Urinary bladder (tissue), 4 donors: ENCODE measurements around the gene HUS1. TPM values are rescaled to one million over a fixed set of nuclear protein-coding genes. Genes with fewer than 3 reads are reported as not detected.
A peak's percentile ranks its signal among the peaks of the same experiment; 100 is the strongest.
"Not testable (repeated sequence)": the region's sequence is repeated elsewhere in the genome, so short reads cannot be mapped to it uniquely, and the experiment has no call there.

Experiments
- DNase-seq: peaks from one replicate; pipeline ENCODE4 v3.0.0-alpha.2; 2015; ENCODE audit errors: extremely low spot score
- H3K27ac ChIP-seq: one replicate; pipeline ENCODE4 v1.5.1; 2013; ENCODE audit warnings: low read depth, mild to moderate bottlenecking, moderate library complexity
- H3K36me3 ChIP-seq: one replicate; pipeline ENCODE4 v1.6.1; 2013; ENCODE audit warnings: mild to moderate bottlenecking, moderate library complexity; ENCODE audit not compliant: insufficient read depth
- H3K4me1 ChIP-seq: one replicate; pipeline ENCODE4 v1.6.1; 2013; ENCODE audit warnings: mild to moderate bottlenecking, moderate library complexity; ENCODE audit not compliant: insufficient read depth
- H3K4me3 ChIP-seq: one replicate; pipeline ENCODE4 v1.5.1; 2013; ENCODE audit warnings: low read depth, low read length
- WGBS: extraction: QIAGEN DNeasy Blood & Tissue Kit; methylation state at CpG from one replicate; pipeline ENCODE4 v1.1.7; 2013; 5-methylcytosine and 5-hydroxymethylcytosine counted together
- polyA plus RNA-seq: library from polyadenylated mRNA; stranded (reverse); fragments of 200-250 nt; gene quantifications from one replicate; pipeline ENCODE4 v1.2.3, GENCODE V29; 2013
- total RNA-seq: library from RNA; depleted of rRNA; stranded (reverse); fragments of >200 nt; gene quantifications from one replicate; pipeline ENCODE4 v1.2.3, GENCODE V29; 2014
- donor health status: healthy with polysubstance abuse.
- donor health status: healthy.

HUS1 gene
- total and polyA plus RNA-seq, 2 donors: 9.2 to 16.8 TPM

DNA sequence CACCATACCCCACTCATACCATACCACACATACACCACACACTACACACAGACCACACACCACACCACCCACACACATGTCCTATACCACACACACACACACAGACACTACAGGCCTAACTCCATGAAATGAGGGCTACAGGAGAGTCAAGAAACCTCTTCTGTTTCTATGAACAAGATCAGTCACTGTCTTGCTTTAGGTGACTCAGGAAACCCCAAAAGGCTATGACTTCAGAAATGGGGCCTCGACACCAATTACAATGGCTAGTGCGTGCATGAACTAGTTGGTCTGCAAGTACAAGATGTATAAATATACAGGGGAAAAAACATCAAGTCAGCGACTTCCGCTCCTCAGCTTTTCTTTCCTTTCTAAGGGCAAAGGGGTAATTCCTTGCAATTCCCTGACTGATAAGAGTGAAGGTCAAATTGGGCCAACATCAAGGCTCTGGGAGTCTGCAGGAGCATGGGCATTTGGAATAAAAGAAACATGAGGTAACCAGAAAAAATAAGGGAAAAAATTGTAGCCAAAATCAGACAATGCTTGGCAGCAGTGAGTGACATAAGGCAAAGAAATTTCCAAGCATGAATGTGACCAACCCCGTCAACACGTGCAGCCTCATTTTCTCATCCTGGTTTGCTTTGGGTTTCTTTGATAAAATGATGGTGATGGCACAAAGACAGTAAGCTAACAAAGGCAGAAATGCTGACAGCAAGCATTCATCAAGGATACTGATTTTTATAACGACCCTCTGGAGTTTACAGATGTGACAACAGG, 32.6 kb downstream of the HUS1 start:
- Histone ChIP-seq H3K27ac (no peak overlapping the region), H3K4me1 (no peaks in the 10 kb centered on the region), H3K4me3 (no peak overlapping the region), H3K36me3 (no peaks in the 10 kb centered on the region)
- WGBS: 79% methylated on average over 7 of the region's 7 CpGs
- no peak for DNase-seq

DNA sequence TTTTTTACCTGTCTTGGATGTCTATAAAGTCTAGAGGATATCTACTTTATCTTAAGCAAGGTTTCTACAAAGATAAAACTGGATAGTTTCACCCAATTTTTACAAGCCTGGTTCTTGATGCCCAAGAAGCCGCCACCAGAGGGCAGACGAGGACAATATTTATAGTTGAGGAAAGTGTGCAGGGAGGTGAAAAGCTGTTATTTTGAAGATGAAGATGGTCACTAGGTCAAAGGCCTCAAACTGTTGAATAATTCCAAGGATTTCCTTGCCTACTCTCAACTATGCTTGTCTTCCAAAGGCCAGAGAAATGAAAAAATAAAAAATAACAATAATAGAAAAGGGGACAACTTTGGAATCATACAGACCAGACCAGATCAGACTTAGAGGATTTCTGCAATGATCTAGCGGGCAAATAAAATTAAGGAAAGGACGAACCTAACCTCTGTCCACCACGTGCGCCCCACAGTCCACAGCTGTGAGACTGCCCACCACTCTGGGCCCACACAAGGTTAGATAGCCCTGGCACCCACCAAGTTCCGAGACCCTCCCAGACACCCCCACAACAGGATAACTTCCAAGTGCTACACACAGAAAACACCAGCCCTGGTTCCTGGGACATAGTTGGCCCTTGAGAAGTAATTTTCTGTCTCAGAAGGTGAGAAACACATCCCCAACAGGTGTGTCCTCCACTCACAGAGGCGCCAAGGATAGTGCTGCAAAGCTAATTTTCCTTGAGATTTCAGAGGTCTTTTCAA, 34.0 kb downstream of the HUS1 start:
- Histone ChIP-seq H3K4me3 (no peak overlapping the region), H3K27ac (no peak overlapping the region), H3K4me1 (no peaks in the 10 kb centered on the region), H3K36me3 (no peaks in the 10 kb centered on the region)
- peak; percentile 40 for DNase-seq
- WGBS: 47% methylated on average over 8 of the region's 8 CpGs

DNA sequence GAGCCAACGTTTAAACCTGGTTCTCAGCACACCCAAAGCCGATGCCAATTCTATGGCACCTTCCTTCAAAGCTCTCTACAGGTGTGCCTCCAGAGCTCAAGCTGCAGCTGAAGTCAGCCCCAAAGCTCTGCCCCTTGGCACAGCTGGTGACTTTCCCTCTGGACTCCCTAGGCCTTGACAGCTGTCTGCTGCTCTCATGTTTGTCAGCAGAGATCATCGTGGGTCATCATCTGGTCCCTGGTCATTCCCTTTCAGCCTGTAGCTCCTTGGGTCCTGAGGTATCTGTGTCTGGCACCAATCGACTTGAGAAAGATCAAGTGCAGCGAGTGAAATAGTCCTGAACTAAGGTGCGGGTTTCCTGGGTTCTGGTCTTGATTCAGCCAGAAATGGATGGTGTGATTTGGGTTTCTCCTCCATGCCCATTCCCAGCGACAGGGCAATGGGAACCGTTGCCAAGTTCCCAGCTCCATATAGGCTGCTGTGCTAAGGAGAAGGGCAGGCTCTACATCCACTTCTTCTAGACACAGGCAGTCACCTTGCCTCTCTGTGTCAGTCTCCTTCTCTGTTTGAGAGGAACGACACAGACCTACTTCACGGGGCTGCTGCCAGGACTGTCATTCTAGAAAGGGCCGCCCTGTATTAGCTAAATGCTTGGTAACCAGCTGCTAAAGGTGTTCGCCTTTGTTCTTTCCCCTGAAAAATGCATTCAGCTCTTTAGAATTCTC, 34.7 kb downstream of the HUS1 start:
- no peak for DNase-seq
- H3K27ac ChIP-seq: no peak overlapping the region
- 77% methylated on average over 12 of the region's 12 CpGs for WGBS
- H3K36me3 ChIP-seq: no peaks in the 10 kb centered on the region
- H3K4me1 ChIP-seq: no peaks in the 10 kb centered on the region
- no peak overlapping the region for H3K4me3 ChIP-seq

DNA sequence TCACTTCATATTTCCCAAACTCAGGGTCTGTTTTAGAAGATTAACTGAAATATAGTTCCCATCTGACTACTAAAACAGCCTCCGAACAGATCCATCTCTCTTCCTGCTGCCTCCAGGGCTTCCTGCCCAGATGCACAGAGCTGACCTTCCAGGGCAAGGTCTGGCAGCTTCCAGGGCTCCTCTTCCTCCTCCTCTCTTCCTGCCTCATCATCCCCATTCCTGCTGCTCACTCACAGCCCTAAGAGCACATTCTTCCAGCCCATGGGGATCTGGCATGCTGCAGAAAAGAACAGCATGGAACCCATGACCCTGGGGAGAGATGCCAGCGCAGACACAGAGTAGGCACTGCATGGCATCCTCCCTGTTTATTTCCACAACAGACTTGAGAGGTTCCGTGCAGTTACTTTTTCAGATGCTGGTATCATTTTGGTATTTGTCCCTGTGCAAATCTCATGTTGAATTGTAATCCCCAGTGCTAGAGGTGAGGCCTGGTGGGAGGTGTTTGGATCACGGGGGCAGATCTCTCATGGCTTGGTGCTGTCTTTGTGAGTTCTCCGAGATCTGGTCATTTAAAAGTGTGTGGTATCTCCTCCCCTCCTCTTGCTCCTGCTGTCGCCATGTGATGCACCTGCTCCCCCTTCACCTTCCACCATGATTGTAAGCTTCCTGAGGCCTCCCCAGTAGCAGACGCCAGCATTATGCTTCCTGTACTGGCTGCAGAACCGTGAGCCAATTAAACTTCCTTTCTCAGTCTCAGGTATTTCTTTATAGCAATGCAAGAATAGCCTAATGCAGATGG, 35.5 kb downstream of the HUS1 start:
- no peak overlapping the region for H3K27ac ChIP-seq
- 89% methylated on average over 8 of the region's 8 CpGs for whole genome bisulfite sequencing

DNA sequence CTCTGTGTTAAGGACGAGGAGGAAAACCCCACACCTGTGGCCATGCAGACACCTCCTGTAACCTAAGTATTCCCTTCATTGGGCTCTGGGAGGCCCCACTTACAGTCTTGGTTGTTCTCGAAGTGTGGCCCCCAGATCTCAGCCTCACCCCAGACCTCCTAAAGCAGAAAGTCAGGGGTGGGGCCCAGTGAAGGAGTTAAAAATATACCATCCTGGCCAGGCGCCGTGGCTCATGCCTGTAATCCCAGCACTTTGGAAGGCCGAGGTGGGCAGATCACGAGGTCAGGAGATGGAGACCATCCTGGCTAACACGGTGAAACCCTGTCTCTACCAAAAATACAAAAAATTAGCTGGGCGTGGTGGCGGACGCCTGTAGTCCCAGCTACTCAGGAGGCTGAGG, 36.8 kb downstream of the HUS1 start:
- not testable (repeated sequence) for H3K4me1 ChIP-seq, DNase-seq, H3K4me3 ChIP-seq, H3K27ac ChIP-seq, H3K36me3 ChIP-seq
- 77% methylated on average over 10 of the region's 10 CpGs for WGBS

More for the DNA sequence above, 35.5 kb downstream of the HUS1 start:
- DNase-seq: no peak
- no peaks in the 10 kb centered on the region for H3K36me3 ChIP-seq
- H3K4me3 ChIP-seq: no peak overlapping the region
- H3K4me1 ChIP-seq: no peaks in the 10 kb centered on the region

DNA sequence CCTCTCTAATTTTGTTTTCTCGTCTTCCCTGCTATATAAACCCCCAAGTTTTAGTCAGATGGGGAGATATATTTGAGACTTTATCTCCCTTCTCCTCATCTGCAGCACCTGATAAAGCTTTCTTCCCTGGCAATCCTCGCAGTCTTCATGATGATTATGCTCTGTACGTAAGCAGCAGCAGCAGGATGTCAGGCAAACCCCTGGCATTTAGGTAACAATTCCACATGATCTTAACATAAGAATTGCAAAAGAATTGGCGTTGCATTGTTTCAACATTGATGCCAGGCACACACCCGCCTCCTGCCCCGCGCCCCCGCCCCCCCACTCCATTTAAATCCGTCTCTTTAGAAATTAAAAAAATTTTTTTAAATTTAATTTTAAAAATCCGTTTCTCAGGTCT, 37.3 kb downstream of the HUS1 start:
- Histone ChIP-seq H3K4me3 (no peak overlapping the region), H3K4me1 (no peaks in the 10 kb centered on the region), H3K36me3 (no peaks in the 10 kb centered on the region), H3K27ac (peak overlapping the region; percentile 27)
- no peak for DNase-seq
- 87% methylated on average over 10 of the region's 10 CpGs for WGBS

DNA sequence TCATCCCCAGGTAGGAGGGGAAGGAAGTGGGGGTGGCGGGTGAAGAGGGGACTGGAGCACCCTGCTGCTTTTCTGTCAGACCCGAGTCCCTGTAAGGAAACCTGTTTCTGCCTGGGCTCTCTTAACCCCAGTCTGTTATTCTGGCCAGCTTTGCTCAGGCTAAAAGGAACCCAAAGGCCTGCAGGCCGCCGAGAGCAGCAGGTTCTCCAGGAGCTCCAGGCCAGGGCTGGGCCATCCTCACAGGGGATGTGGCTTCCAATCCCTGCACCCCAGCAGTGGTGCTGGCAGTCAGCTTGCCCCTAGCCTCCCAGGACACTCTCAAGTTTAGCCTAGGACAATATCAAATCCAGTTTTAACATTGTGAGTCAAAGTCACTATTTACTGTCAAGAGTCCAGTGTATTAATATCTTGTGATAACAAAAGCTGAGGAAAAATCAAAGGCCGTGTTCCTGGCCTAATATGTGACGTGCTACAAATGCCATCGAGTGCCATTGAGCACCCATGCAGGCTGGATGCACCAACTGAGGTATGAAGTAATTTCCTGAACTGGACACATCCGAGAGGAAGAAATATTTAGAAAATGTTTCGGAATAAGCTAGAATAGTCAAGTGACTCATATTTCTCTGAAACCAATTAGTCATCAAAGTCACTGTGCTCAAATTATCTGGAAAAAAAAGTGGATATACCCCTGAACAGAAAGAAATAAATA, 38.1 kb downstream of the HUS1 start:
- no peaks in the 10 kb centered on the region for H3K4me1 ChIP-seq
- H3K4me3 ChIP-seq: no peak overlapping the region
- no peak for DNase-seq
- H3K27ac ChIP-seq: no peak overlapping the region
- 64% methylated on average over 9 of the region's 9 CpGs for WGBS
- no peaks in the 10 kb centered on the region for H3K36me3 ChIP-seq

DNA sequence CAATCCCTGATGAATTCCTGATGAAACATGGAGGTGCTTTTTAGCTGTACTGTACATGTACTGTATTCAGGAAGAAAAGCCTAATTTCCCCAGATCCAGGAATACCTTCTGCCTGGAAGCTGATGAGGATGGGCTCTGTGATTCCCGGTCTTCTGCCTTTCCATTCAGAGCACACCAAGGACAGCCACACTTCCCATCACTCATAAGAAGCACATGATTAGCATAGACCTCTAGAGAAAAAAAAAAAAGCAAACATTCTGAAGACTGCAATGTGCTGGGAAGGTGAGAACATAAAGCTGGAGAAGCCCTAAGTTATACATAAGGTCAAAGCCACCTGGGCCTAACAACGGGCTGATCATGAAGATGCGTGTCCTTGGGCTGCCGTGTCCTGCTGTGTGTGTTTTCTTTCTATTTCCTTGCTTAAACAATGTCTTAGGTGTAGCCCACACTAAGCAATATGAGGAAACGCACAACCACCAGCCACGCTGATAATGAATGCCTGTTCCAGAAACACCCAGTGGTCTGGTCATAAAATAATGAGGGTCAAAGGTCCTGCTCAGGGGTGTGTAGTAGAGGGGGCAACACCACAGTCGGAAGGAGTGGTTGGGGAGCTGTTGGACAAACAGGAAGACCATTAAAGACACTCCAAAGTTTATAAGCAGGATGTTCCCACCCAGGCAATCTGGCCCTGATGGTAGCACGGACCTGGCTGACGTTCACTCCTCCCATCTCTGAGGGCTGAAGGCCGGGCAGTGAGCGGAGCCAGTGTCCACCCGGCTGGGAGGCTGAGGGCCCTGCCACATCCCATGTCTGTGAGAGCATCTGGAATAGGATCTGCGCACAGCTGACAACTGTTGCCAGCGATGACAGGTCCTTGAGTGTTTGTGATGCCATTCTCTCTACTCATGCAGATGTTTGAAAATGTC, 39.1 kb downstream of the HUS1 start:
- H3K36me3 ChIP-seq: no peaks in the 10 kb centered on the region
- 69% methylated on average over 14 of the region's 14 CpGs for WGBS
- no peak overlapping the region for H3K27ac ChIP-seq
- H3K4me3 ChIP-seq: no peak overlapping the region
- H3K4me1 ChIP-seq: no peaks in the 10 kb centered on the region
- DNase-seq: no peak

DNA sequence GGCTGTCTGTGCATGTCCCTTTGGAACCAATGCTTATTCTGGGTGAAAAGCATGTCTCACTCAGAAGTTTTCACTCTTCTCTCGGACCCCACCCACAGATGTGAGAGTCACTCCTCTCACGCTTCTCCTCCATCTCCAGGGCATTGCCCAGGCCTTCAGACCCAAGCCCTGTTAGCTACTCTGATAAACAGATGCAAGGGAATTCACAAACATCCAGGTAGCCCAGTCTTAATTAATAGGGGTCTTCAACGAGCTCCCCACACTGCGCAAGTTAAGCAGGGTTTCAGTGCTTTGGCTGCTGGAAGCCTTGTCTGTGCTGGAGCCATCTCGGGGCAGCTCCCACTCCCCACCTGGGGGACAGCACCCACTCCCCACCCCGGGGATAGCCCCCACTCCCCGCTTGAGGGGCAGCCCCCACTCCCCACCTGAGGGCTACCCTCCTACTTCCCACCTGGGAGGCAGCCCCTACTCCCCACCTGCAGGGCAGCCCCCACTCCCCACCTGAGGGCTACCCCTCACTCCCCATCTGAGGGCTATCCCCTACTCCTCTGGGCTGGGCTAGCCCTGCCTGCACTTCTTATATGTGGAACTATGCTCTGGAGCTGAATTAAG, 39.9 kb downstream of the HUS1 start:
- 94% methylated on average over 7 of the region's 7 CpGs for WGBS
- Histone ChIP-seq H3K27ac (no peak overlapping the region), H3K4me1 (no peaks in the 10 kb centered on the region), H3K36me3 (no peaks in the 10 kb centered on the region), H3K4me3 (no peak overlapping the region)
- no peak for DNase-seq

DNA sequence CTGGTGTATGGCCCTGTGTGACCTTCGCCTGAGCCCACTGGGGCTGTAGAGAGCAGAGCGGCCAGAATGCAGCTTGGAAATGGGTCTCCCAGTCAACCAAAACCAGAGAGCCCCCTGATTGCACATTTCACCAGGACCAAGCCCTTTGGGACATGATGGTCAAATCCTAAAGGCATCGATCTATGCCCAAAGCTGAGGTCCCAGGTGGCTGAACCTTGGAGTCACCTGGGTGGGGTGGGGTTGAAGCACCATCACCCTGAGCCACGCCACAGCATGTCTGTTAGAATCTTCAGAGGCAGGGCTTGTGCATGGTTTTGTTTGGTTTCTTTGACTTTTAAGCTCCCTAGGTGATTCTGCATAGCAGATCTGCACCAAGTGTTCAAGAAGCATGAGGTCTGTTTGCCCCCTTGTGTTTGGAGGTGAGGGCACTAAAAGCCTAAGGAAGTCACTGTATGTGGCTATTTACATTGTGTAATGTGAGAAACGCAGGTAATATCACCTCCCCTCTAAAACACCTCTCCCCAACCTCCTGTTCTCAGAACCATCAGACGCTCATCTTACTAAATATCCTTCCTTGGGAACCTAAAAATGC, 40.7 kb downstream of the HUS1 start:
- H3K27ac ChIP-seq: no peak overlapping the region
- WGBS: 88% methylated on average over 6 of the region's 6 CpGs
- H3K36me3 ChIP-seq: no peaks in the 10 kb centered on the region
- no peaks in the 10 kb centered on the region for H3K4me1 ChIP-seq
- DNase-seq: no peak
- no peak overlapping the region for H3K4me3 ChIP-seq

DNA sequence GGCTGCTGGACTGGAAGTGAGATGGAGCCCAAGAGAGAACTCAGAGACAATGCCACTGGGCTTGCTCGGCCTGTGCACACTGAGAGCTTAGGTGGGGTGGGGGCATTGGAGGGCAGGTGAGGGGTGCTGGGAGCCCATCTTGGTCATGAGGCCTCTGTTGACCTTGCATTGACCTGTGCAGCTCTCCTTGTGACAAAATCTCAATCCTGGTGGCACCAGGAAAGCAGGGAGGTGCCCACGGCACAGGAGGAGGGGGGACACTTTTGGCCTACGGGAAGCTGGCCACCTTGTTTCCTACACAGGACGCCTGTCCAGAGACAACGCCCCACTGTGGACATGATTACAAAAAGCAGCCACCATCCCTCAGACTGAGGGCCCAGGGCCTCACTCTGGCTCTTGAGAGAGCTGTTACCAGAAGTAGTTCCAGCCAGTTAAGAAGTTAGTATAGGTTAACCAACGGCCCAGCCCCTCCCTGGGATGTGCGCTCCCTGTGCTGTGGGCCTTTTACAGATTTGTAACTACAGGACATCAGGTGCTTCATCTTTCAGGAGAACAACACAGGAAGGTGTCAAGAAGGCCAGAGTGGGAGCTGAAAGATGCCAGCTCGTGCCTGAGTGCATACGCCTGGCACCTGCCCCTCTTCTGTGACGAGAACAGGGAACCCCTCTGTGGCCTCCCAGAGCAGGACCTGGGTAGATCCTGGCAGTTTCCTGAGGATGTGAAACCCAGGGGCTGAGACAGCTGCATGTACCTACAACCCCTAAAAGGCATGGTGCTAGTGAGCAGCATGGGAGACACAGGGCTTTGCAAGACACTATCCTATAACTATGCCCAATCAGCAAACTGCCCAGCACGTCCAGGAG, 41.5 kb downstream of the HUS1 start:
- no peak overlapping the region for H3K4me3 ChIP-seq
- no peaks in the 10 kb centered on the region for H3K4me1 ChIP-seq
- H3K27ac ChIP-seq: no peak overlapping the region
- no peak for DNase-seq
- 93% methylated on average over 11 of the region's 11 CpGs for WGBS
- H3K36me3 ChIP-seq: no peaks in the 10 kb centered on the region
